Measurements from ENCODE around the gene CCR7.

- TF ChIP-seq, protein P1, sequence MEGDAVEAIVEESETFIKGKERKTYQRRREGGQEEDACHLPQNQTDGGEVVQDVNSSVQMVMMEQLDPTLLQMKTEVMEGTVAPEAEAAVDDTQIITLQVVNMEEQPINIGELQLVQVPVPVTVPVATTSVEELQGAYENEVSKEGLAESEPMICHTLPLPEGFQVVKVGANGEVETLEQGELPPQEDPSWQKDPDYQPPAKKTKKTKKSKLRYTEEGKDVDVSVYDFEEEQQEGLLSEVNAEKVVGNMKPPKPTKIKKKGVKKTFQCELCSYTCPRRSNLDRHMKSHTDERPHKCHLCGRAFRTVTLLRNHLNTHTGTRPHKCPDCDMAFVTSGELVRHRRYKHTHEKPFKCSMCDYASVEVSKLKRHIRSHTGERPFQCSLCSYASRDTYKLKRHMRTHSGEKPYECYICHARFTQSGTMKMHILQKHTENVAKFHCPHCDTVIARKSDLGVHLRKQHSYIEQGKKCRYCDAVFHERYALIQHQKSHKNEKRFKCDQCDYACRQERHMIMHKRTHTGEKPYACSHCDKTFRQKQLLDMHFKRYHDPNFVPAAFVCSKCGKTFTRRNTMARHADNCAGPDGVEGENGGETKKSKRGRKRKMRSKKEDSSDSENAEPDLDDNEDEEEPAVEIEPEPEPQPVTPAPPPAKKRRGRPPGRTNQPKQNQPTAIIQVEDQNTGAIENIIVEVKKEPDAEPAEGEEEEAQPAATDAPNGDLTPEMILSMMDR (IDR thresholded peaks at IDR 0.05; ENCODE audit: low read length): no peak
- TF ChIP-seq EZH2phosphoT487 (IDR thresholded peaks at IDR 0.05; ENCODE audit: low read length) (no peak), EZH2 (optimal IDR thresholded peaks at IDR 0.05; ENCODE audit: low read depth, low read length) (no peak)
These were observed 40.0 kb downstream of the CCR7 start for GRCh38 chr17:40525294-40525693.
